Muscle of arm (tissue), 14 donors: Measurements from ENCODE around the gene DOC2B. TPM values are rescaled to one million over a fixed set of nuclear protein-coding genes. Genes with fewer than 3 reads are reported as not detected.
"Not testable (repeated sequence)": the region's sequence is repeated elsewhere in the genome, so short reads cannot be mapped to it uniquely, and the experiment has no call there.

ENCODE experiments used
- DNase-seq: peaks from one replicate; pipeline ENCODE4 v3.0.0-alpha.2; 2013
- long read RNA-seq, 11 donors: transcript quantifications; one replicate each; lab custom pipeline, GENCODE V29; 2026
- polyA plus RNA-seq, 12 donors: library from polyadenylated mRNA; unstranded; fragments of 120-200 nt; gene quantifications; one replicate each; pipeline ENCODE4 v1.2.1, GENCODE V29; 2013; ENCODE audit not compliant: insufficient read length in 12 of 12

DOC2B gene
- polyA plus RNA-seq: 1 to 10 TPM in 11 of 12 donors, not detected in 1; 3.5 to 8.3 (median 4.7) TPM
- long read RNA-seq, donor 1, full-length matches to known transcripts: 2 of 2 reads
- long read RNA-seq, donor 1, partial matches to known transcripts: 0 of 2 reads
- long read RNA-seq, donor 1, other reads (novel, unspliced or antisense): 0 of 2 reads
- long read RNA-seq, donor 2: 0 reads
- long read RNA-seq, donor 3: 0 reads
- long read RNA-seq, donor 4, full-length matches to known transcripts: 1 of 1 reads
- long read RNA-seq, donor 4, partial matches to known transcripts: 0 of 1 reads
- long read RNA-seq, donor 4, other reads (novel, unspliced or antisense): 0 of 1 reads
- long read RNA-seq, donor 5, full-length matches to known transcripts: 1 of 1 reads
- long read RNA-seq, donor 5, partial matches to known transcripts: 0 of 1 reads
- long read RNA-seq, donor 5, other reads (novel, unspliced or antisense): 0 of 1 reads
- long read RNA-seq, donor 6: 0 reads
- long read RNA-seq, donor 7: 0 reads
- long read RNA-seq, donor 8, full-length matches to known transcripts: 1 of 1 reads
- long read RNA-seq, donor 8, partial matches to known transcripts: 0 of 1 reads
- long read RNA-seq, donor 8, other reads (novel, unspliced or antisense): 0 of 1 reads
- long read RNA-seq, donor 9: 0 reads
- long read RNA-seq, donor 10, full-length matches to known transcripts: 1 of 1 reads
- long read RNA-seq, donor 10, partial matches to known transcripts: 0 of 1 reads
- long read RNA-seq, donor 10, other reads (novel, unspliced or antisense): 0 of 1 reads
- long read RNA-seq, donor 11: 0 reads

DNA sequence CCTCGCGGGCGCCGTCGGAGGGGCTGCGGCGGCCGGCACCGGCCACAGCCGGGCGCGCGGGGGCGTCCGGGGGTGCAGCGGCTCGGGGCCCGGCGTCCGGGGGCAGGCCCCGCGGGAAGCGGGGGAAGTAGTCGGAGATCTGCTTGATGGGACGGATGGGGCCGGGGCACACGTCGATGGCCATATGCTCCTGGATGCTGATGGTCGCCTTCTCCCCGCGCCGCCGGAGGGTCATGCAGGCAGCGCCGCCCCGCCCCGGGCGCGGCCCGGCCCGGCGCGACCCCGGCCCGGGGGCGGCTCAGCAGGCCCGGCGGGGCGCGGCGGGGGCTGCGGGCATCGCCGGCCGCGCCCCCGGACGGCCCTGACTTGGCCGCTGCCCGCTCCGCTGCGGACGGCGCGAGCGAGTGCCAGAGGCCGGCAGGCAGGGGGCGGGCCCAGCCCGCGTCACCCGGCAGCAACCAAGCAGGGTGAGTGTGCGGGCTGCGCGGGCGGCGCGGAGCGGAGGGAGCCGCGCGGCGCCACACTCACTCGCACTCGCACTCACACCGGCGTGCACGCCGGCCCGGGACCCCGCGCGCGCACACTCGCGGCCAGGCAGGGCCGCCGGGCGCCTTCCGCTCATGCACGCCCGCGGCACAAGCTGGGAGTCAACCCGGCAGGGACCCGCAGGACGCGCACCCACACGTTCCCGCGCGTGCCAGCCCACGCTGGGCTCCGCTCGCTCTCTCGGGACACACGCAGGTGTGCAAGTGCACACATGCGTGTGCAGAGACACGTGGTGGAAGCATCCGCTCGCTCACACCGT is at the start of gene DOC2B:
Gene DOC2B, minus strand, starts transcription at position 406 of the 805 bp plus-strand sequence. Its CDS starts 171 bp downstream, at position 235.
- no peak for DNase-seq

DNA sequence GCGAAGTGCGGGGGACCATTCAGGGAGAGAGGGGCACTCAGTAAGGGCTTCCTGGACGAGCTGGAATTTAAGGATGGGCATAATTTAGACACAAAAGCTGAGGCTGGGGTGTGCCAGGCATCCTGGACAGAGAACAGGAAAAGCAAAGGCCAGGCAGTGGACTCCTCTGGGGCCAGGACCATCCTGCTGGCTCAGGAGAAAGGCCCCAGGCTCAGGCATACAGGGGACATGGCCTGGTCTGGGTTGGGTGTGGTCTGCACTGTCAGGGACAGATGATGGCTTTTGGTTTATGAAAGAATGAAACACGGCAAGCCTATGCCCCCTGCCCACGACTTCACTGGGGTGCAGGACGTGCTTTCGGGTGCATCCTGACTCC is 48.9 kb upstream of the DOC2B start:
- no peak for DNase-seq

DNA sequence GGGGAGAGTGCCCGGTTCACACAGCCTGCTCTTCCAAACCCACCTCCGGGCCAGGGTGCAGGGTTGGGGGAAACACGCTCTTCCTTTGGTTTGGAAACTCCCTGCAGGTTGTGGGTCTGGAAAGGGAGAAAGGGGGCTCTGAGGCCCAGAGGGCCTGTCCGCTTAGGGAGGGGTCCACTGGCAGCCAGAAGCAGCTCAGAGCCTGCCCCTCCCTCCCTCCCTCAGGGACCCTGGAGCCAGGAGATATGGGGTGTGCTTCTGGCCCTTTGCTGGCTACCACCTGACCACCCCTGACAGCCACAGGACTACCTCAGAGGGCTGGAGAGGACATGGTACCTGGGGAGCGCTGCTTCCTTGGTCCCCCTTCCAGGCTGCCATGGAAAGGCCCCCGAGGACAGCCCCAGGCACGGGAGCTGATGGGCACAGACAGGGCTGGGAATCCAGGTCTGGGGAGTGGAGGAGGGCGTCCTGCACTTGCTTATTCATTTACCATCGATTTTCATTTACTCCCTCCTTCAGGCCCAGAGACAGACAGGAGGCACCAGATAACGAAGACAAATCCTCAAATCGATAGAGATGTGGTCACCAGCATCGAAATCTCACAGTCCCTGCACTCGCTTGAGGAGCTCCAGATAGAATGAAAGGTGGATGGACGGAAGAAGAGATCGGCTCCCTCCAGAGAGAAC is 48.4 kb upstream of the DOC2B start:
- DNase-seq: no peak

DNA sequence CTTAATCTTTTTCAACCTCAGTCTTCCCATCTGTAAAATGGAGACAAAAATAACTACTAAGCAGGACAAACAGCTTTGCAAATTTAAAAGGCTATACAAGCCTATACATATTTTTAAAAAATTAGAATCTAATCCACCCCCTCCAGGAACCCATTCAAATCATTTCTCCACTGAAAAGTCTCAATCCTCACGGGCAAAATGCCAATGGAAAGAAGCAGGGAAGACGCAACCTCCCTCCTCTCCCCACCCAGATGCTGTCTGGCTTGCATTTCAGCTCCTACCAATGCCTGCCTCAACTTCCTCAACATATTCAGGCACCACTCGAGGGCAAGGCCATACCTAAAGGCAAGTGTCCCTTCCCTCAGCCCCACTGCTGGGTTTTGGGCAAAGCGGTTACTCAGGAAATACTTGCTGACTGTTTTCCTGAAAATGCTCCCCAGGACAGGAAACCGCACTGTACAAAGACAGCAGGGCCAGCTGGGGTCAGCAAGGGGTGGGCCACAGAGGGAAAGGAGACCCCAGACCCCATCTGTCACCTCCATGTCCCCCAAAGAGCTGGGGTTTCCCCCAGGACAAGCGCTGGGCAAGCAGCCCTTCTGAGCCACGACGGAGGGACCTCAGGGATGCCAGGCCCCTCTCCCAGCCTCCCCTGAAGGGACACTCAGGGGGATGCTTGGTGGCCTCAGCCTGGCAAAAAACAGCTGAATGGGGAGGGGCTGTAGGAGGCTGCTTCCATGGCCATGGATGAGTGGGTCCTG is 47.7 kb upstream of the DOC2B start:
- DNase-seq: no peak

DNA sequence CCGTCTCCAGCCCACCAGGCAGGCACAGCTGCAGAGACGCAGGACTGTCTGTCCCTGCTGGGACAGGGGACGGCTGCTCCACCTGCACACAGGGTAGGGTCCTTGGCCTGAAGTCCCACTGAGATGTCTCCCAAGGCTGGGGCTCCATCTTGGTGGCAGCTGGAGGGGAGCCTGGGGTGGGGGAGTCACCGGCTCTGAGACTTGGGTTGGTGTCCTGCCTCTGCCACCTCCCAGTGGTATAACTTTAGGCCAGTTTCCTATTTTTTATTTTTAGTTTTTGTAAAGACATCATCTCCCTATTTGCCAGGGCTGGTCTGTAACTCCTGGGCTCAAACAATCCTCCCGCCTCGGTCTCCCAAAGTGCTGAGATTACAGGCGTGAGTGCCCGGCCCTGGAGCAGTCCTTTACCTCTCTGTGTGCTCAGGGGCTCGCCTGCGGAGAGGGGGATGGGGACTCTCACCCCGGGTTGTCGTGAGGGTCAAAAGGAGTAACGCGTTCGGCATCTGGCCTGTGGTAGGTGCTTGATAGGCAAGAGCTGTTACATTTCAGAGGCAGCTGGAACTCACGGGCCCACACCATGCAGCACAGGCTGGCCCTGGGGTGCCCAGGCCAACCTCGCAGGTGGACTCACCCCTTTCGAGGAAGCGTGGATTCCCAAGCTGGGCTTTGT is 46.6 kb upstream of the DOC2B start:
- no peak for DNase-seq

DNA sequence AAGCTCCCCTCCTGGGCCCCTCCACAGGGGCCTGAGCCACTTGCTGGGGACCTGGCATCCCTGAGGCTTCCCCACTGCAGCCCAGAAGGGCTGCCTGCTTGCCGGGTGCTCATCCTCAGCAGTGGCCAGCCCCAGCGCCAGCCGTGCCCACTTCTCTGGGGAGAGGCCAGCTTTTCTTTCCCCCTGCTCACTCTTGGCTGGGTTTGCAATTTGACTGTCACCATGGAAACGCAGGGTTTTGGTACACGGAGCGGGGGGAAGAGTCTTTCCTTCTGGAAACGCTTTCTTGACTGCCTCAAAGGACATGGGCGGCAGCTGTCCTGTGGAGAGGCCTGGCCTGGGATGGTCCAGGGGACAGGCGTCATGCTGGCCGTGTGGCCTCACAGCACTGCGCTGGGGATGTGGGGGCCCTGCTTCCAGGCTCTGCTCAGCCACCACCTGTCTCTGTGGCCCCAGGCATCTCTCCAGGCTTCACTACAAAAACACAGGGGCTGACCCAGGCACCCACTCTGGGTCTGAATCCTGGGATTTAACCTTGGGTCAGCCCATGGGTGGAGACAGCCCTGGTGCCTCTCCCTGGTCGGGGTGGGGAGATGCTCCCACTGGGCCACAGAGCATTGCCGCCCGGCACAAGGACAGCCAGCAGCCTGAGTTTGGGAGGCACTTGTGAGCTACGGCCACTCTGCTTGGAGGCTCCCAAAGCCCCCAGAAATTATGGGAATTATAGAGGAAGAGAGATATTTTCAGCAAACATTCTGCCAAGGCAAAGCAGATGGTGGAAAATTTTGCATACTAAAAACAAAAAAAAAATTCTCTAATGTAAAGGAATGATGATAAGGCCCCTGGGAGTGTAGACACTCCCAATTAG is 45.9 kb upstream of the DOC2B start:
- peak; percentile 59 for DNase-seq

DNA sequence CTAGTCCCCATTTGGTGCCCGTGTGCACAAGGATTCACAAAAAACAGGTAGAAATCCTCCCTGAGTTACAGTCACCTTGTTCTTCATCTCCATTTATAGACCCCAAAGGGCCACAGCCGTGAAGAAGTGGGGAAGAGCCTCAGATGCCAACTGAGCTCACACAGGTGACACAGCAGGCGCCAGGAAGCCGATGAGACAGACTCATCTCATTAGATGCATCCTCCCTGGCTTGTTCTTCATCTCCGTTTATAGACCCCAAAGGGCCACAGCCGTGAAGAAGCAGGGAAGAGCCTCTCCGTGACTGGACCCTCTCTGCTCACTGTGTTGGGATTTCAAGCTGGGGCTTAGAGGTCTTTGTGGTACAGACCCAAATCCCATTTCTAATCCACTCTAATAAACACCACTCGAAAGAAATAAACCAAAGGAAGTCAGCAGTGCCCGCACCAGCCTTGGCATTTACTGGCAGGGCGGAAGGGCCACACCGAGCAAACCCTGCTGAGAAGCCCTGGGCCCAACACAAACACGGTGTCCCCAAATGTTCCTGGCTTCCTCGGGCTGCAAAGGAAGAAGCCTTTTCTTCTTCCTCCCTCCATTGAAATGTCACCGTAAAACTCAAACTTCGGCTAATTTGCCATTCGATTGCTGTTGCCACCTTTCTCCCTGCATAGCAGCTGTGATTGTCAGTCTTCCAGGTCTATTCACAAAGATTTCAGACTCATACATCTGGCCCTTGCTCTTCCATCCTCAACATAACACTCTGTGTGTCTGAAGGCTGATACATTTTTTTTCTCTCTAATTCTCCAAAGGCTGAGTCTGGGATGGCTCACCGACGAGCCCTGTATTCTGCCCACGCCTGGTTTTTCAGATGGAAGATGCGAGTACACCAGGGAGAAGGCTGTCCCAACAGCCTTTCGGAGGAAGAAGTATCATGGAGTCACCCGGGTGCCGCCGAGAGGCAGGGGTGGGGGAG is 44.9 kb upstream of the DOC2B start:
- peak; percentile 34 for DNase-seq

DNA sequence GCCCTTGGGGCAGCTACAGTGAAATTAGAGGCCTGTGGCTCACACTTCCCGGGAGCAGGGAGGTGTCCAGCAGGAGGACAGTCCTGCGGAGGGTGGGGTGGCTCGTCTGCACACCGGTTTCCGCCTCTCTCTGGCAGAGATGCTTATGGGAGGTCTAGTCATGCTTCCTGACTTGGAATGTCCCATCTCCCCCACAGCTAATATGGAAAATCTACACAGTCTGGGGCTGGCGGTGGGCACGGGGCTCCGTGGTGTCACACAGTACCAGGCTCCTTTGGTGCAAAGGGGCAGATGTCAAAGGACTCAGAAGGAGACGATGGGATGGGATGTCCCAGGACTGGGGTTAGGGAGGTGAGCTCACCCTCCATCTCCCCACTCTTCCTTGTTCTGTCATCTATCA is 44.1 kb upstream of the DOC2B start:
- no peak for DNase-seq

DNA sequence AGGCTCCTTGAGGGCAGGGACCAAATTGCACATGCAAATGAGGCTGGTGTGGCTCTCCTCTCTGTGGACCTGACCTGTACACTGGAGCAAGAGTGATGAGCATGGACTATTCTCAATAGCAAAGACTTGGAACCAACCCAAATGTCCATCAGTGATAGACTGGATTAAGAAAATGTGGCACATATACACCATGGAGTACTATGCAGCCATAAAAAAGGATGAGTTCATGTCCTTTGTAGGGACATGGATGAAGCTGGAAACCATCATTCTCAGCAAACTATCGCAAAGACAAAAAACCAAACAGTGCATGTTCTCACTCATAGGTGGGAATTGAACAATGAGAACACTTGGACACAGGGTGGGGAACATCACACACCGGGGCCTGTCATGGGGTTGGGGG is 43.1 kb upstream of the DOC2B start:
- not testable (repeated sequence) for DNase-seq

DNA sequence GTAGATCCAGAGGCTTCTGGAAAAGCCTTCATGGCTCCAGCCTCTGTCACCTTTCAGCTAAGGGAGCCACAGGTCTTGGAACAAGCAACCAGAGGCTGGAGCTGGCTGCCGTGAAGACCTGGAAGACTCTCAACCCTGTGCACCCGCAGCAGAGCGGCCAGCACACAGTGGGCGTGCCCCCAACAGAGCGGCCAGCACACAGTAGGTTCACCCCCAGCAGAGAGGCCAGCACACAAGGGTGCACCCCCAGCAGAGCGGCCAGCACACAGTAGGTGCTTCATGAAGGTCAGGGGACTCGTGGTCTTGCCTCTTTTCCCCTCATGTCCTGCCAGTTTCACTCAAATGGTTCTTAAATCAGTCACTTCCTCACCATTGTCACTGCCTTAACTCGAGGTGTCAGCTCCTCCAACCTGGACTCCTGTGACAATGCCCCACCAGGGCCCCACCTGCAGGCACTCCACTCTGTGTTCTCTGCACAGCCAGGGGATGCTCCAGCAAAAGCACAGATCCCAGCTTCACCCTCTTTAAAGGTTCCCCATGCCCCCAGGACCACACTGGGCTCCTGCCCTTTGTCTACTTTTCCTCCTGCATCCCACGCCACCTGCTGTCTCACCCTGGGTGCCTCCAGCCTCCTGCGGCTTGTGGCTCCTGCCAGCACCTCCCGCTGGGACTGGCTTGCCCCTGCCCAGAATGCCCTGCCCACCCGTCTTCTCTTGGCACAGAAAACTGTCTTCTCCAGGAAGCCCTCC is 42.4 kb upstream of the DOC2B start:
- no peak for DNase-seq

DNA sequence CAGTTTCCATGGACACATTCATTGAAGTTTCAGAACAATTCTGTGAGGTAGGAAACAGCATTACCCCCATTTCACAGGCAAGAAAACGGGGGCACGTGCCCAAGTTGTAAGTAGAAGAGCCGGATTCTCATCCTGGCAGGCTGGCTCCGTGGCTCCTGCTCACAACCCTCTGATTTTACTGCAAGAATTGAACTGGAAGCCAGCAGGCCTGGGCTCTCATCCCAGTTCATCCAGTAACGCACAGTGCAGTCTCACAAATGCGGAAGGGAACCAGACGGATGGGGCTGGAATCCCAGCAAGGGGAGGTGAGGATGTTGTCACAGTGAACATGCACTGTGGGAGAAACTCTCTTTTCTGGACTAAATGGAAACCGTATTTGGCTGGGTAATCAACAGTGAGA is 40.7 kb upstream of the DOC2B start:
- DNase-seq: peak; percentile 74

DNA sequence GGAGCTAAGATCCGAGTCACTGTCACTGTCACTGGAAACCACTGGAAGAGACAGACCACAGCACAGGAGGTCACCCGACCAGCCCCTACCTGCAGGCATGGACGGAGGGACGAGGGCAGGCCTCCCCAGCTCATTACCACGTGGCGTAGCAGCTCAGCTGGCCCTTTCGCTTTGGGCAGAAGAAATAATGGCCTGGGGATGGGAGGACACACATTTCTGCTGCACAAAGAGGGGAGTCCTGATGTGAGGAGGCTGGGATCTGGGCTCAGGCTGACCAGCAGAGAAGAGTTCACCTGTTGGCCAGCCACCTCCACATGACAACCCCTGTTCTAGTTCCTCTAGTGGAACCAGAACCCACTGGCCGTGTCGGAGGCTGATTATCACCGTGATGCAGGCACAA is 38.2 kb upstream of the DOC2B start:
- DNase-seq: no peak

DNA sequence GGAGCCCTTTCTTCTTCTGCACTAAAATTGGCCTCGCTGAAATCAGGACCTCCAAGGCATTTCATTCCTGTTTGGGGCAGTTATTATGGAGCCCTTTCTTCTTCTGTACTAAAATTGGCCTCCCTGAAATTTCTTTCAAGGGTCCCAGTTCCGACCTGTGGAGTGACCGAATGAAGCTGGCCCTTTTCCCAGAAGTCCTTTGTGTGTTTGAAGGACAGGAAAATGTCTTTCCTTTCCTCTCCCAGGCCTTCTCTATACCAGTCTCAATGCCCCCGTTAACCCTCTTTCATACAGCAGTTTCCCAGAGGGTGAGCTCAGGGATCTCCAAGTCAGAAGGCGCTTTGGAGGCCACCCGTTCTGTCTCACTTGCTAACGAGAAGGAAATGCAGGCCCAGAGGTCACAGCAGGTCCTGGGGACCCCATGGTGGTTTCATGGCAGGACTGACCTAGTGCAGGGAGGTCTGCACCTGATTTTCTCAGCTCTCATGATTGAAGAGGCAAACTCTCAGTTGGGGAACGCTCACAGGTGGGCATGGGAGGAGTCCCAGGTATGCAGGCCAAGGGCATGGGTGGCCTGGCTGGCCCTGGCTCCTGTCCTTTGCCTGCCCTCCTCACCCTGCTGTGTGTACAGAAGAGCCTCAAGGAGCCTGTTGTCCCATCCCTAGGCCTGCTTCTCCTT is 37.1 kb upstream of the DOC2B start:
- no peak for DNase-seq

DNA sequence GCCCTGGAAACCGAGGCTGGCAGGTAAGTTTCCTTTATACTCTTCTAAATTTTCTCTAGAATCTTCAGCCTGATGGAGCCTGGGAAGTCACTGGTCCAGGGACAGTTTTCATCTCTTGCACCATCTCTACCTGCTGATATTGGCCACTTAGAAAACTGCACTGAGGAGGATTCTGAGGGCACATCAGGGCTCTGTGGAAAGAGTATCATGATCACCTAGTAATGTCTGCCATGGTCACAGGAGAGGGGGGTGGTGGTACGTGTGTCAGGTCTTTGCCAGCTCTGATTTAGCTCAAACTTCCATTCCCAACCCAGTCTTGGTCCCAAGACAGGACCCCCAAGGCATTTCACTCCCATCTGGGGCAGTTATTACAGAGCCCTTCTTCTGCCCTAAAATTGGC is 35.2 kb upstream of the DOC2B start:
- DNase-seq: no peak

DNA sequence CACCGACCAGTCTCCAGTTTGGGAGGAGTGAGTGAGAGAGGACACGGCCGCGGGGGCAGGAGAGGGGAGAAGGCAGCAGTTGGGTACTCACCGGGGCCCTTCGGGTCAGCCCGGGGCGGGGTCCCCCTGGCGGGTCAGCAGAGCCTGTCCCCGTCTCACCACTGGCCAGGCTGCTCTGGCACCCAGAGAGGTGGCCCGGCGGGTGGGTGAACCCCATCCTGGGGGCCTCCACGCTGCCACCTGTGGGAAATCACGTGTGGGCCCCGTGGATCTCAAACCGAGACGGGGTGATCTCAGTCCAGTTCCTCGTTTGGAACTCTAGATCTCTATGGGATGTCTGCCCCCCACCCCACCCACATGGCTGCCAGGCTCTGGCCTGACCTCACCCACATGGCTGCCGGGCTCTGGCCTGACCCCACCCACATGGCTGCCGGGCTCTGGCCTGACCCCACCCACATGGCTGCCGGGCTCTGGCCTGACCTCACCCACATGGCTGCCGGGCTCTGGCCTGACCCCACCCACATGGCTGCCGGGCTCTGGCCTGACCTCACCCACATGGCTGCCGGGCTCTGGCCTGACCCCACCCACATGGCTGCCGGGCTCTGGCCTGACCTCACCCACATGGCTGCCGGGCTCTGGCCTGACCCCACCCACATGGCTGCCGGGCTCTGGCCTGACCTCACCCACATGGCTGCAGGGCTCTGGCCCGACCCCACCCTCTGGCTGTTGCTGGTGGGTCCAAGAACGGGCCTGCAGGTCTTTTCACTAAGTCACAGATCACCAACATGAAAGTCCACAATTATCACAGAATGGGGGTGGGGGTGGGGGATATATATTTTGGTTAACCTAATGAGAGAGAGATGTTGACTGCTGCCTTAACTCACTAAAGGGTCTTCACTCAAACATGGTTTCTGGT is 34.4 kb upstream of the DOC2B start:
- not testable (repeated sequence) for DNase-seq
